ENCODE data around the gene TBC1D24.

The TBC1D24 gene

DNA sequence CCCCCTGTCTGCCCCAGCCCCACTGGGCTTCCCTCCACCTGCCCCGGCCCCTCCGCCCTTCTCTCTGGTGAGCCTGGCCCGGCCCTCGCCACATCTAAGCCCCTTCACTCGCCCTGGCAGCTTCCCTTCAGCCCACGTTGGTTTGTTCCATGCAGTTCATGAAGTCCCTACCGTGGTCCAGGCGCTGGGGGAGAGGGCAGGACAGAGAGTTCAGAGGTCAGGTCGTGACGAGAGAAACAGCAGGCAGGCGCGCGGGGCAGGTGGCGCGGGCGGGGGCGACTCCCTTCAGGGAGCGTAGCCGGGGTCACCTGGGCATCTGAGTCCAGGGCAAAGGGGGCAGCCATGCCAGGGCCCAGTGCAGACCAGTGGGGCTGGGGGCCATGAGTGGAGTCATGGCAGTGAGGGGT lies 23.9 kb upstream of the TBC1D24 start:
- no peak for DNase-seq

DNA sequence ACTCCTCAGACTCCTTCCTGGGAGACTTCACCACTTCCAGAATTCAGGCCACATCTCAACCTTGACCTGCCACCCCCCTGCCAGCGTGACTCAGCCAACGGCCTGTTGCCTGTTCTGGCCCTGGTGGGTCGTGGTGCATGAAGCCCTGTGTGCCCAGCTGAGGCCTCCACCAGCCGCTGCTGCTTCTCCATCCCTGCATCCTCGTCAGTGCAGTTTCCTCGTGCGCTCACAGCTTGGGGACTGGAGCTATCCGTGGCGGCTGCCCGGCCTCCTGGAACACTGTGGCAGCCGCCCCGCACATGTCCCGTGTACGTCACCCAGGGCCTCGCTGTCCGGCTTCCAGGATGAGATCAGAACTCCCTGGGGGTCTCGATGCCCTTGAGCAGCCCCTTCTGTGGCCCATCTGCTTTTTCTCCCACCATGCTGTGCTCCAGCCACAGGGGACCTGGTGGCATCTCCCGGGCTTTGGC lies 23.0 kb upstream of the TBC1D24 start:
- no peak for DNase-seq

DNA sequence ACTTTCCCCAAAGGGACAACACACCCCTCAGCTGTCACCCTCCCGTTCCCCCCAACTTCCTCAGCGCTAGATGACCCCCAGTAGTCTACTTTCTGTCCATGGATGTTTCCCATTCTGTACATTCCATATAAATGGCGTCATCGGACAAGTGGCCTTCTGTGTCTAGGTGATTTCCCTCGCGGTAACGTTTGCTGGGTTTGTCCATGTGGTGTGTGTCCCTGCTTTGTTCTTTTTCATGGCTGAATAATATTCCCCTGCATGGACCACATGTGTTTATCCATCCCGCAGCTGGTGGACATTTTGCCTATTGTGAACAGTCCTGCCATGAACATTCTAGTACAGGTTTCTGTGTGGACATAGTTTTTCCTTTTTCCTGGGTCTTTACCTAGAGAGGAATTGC lies 22.3 kb upstream of the TBC1D24 start:
- no peak for DNase-seq

DNA sequence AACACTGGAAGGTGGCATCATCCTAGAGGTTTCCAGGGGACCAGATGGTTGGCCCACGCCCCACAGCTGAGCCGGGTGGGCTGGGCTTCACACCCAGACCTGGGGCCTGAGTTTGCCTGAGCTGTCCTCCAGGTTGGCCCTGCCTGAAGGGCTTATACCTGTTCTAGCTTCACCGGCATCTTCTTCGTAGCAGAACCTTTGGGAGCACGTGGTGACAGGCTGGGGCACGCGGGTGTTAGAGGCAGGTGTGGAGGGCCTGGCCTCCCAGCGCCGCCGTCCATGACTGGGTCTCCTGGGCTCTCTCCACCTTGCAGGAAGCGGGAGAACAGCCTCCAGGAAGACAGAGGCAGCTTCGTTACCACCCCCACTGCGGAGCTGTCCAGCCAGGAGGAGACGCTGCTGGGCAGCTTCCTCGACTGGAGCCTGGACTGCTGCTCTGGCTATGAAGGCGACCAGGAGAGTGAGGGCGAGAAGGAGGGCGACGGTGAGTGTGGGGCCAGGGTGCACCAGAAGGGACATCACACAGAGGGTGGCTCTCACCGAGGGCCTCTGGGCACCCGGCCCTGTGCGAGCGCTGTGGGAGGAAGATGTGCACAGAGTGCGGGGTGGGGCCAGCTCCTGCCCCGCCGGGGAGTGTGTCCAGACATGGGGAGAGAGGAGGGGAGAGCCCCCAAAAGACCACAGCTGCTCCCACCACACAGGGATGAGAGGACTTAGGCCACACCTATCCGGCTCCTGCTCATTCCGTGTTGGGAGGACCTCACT lies 19.7 kb upstream of the TBC1D24 start:
- DNase-seq: no peak

DNA sequence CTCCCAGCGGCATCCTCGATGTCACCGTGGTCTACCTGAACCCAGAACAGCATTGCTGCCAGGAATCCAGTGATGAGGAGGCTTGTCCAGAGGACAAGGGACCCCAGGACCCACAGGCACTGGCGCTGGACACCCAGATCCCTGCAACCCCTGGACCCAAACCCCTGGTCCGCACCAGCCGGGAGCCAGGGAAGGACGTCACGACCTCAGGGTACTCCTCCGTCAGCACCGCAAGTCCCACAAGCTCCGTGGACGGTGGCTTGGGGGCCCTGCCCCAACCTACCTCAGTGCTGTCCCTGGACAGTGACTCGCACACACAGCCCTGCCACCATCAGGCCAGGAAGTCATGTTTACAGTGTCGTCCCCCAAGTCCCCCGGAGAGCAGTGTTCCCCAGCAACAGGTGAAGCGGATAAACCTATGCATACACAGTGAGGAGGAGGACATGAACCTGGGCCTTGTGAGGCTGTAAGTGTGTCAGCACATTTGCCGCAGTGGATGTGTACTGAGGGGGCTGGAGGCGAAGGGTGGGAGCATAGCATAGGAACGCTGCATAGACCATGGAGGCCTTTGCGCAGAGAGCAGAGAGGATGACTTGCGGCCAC lies 18.3 kb upstream of the TBC1D24 start:
- no peak for DNase-seq

DNA sequence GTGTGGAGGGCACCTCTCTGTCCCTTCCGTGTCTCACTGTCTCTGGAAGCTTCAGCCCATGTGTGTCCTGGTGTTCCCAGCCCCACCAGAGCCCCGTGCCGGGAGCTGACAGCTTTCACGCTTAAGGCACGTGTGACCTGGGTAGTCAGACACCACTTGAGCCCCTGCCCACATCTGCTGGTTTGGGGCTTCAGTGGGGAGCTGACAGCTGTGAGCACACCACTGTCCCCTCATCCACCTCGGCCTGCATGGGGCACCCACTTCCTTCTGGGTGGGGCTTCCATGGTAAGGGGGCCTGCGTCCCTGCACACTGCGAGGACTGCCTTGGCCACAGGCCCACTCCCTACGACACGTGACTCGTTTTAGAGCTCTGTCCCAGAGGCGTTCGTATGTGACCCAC lies 17.7 kb upstream of the TBC1D24 start:
- no peak for DNase-seq

DNA sequence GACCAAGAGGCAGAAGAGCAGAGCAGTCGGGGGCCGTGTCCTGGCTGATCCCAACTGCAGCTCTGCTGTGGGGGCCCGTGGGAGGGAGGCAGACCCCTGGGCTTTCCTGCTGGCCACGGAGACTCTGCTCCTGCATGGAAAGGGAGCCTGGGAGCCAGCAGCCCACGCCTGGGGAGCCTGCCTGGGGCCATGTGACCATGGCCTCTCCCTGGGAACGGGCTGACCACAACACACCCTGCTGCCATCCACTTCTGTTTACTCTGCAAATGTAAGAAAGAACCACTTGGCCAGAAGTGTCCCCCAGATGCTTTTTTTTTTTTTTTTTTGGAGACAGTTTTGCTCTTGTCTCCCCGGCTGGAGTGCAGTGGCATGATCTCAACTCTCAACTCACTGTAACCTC lies 17.0 kb upstream of the TBC1D24 start:
- DNase-seq: no peak

DNA sequence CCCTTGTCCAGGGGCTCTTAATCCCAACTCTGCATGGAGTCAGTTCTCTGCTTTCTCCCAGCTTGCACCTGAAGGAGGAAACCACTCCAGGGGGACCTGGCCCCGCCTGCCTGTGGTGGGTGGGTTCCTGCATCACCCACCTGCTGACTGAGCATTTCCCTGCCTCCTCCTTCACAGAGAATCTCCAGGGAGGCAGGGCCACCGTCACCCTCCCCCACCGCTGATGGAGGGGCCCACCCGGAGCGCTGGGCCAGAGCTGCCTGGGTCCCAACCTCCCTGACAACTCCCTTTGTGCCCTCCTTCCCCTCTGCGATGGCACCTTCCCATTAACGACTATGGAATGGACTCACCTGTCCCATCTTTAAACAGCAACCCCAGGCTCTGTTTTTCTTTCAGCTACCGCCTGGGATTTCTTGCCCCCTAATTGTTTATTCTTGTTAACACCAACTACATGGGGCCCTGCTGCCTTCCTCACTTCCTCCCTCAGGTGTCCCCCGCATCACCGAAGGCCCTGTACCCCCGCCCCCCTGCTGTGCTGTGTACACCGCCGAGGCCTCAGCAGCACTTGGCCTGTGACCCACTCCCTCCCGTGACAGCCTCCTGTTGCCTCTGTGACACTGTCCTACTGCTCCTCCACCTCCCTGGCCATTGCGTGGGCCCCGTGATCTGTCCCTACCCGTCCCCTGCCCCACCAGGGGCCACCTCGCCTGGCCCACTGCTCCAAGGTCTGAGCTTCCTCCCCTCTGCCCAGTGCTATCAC lies 15.9 kb upstream of the TBC1D24 start:
- no peak for DNase-seq

DNA sequence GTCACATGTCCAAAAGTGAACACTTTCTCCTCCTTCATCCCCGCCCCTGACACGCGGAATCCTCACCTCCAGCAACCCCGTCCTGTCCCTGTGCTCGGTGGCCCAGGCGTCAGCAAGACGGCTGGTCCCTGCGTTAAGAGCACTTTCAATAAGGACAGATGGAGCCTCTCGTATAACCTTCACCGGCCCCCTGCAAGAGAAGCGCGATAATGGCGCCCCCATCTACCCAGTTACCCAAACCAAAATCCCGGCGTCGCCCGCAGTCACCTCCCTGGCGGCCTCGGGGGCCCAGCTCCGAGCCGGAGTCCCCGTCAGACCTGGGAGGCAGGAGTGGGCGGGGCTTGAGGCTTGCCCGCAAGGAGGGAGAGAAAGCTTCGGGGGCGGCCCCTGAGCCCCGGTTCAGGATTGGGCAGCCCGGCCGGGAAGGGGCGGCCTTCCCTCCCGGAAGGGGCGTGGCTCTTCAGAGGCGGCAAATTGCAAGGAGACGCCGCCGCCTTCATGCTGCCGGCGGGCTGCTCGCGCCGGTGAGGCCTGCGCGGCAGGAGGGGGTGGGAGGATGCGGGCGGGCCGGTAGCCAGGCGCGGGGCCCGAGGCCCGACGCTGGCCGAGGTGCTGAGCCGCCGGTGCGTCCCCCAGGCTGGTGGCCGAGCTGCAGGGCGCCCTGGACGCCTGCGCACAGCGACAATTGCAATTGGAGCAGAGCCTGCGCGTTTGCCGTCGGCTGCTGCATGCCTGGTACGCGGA lies 15.1 kb upstream of the TBC1D24 start, which contains the start of gene TEDC2:
Gene TEDC2, plus strand, starts transcription at position 463 of the 744 bp plus-strand sequence. Its CDS starts 36 bp downstream, at position 499.
- DNase-seq: peak; percentile 95

DNA sequence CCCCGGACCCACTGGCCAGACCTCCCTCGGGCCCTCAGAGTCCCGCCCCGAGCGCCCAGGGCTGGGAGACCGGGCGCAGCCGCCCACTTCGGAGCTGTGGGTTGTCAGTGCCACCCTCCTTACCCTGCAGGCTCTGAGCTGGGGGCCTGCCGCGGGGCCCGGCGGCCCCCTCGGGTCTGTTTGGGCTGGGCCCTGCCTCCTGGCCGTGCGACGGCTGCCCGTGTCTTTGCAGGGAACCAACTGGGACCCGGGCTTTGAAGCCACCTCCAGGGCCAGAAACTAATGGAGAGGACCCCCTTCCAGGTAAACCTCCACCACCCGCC lies 14.6 kb upstream of the TBC1D24 start:
- DNase-seq: no peak

DNA sequence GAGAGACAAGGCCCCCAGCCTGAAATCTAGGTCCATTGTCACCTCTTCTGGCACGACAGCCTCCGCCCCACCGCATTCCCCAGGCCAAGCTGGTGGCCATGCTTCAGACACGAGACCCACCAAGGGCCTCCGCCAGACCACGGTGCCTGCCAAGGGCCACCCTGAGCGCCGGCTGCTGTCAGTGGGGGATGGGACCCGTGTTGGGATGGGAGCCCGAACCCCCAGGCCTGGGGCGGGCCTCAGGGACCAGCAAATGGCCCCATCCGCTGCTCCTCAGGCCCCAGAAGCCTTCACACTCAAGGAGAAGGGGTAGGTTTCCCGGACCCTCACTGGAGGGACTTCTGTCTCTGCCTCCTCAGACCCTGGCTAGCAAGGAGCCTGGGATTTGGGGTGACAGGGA lies 14.0 kb upstream of the TBC1D24 start:
- DNase-seq: no peak

DNA sequence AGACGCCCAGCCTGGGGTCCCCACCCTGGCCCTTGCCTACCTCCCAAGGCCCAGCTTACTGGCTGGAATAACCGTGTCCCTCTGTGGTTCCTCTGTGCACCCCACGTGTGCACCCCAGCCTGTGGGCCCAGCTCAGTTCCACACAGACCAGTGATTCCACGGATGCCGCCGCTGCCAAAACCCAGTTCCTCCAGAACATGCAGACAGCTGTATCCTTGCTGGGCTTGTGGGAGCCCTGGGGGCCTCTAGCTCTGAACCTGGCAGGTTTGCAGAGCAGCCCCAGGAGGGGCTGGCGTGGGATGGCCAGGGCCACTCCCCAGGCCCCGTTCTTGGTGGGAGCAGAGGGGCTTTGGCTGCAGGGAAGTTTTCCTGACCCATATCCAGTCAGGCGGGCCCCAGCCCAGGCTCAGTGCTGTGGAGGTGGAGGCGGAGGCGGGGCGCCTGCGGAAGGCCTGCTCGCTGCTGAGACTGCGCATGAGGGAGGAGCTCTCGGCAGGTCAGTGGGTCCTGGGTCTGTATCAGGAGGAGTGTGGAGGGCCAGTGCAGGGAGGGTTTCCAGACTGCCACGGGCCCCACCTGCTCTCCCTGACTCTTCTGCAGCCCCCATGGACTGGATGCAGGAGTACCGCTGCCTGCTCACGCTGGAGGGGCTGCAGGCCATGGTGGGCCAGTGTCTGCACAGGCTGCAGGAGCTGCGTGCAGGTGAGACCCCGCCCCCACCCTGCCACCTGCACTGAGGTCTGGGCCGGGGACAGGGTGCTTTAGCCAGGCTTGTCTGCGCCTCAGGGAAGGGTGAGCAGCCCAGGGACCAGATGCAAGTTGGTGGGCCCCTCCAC lies 12.7 kb upstream of the TBC1D24 start:
- no peak for DNase-seq

DNA sequence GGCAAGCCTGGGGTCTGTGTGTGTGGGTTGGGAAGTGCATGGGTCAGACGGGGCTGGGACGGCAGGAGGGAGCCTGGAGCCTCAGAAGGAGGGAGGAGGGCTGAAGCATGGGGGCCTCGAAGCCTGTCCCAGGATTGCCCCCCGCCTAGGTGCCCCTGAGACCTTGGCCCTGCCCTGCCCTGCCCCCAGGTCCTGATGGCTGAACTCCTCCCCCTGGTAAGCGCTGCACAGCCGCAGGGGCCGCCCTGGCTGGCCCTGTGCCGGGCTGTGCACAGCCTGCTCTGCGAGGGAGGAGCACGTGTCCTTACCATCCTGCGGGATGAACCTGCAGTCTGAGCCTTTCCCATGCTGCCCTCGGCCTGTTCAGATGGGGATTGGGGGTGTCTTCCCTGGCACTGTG lies 10.6 kb upstream of the TBC1D24 start:
- no peak for DNase-seq

DNA sequence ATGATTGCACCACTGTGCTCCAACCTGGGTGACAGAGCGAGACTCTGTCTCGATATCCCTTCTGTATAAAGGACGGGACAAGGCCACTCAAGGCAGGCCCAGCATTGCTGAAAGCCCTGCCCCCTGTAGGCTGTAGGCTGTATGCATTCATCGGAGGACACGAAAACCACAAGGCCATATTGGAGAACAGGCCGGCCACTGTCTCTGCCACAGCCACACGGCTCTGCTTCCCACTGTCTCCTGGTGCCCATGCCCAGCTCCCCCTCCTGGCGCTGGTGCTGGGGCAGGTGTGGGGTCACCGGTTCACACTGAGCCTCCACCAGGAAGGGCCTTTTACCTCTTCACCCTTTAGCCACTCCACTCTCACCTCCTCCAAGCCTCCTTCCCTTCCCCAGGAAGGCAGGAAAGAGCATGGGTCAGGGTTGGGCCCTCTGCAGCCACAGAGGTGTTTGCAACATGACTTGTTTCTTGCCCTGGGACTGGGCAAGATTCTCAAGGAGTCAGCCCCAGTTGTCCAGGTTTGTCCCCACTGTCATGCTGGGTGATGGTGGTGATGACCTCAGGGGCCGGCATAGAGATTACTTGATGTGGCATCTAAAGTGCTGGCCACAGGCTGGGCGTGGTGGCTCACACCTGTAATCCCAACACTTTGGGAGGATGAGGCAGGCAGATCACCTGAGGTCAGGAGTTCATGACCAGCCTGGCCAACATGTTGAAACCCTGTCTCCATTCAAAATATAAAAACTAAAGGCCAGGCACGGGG lies 9.1 kb upstream of the TBC1D24 start:
- no peak for DNase-seq

DNA sequence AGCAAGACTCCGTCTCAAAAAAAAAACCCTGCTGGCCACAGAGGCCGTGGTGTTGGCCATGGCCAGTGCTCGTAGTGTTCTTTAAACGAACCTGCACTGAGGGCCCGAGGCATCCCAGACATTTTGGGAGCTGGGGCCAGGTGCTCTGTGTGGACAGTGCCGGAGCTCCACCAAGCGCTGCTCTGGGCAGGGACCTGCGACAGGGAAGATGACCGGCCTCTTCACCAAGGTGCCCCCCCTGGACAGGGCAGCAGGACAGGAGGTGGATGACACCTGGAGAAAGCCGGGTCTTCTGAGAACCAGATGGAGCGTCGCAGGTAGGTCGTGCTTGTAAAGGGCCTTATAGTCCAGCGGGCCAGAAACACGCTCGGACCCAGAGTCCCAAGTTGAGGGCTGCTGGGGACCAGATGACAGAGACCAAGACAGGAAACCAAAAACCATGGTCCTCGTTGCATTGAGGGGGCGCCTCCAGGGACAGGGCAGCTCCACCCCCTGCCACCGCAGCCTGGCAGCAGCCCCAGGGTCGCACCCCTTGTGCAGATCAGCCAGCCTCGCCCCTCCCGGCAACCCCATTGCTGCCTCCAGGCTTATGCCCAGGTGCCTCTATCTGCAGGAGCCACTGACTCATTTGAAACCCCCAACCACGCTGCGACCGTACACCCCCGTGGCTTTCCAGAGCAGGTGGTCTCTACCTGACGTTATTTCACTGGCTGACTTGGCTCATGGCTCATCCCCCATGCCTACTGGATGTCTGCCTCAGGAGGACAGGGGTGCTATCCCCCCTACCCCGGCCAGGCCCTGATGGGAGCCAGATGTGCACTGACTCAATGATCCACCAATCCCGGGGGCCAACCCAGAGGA lies 8.0 kb upstream of the TBC1D24 start:
- DNase-seq: no peak

DNA sequence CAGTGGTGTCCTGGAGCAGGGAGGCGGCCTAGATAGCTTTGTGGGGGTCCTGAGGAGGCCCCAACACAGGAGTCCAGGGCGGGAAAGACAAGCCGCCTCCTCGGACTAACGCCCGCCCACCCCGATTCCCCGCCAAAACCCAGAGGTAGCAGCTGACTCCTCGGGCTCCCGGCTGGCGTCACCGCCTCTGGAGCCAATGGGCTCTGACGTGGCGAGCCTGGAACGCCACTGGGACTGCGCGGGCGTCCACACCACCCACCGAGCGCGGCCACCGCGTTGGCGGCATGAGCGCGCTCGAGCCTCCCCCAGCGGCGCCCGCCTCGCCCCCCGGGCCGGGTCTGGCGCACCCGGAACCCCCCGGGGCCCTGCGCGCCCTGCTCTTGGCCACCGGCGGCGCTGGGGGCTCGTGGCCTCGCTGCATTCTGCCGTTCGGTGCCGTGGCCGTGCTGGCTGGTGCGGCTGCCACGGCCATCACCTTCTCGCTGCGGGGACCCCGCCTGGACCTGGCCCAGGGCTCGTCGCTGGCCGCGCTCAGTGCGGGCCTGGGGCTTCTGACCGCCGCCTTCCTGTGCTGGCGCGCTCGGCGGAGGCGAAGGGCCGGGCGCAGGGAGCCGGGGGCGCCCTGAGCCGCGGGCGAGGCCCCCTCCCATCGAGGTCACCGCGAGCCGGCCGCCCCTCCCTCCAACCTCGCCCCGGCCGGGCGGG lies 7.2 kb upstream of the TBC1D24 start:
- DNase-seq: peak; percentile 79

DNA sequence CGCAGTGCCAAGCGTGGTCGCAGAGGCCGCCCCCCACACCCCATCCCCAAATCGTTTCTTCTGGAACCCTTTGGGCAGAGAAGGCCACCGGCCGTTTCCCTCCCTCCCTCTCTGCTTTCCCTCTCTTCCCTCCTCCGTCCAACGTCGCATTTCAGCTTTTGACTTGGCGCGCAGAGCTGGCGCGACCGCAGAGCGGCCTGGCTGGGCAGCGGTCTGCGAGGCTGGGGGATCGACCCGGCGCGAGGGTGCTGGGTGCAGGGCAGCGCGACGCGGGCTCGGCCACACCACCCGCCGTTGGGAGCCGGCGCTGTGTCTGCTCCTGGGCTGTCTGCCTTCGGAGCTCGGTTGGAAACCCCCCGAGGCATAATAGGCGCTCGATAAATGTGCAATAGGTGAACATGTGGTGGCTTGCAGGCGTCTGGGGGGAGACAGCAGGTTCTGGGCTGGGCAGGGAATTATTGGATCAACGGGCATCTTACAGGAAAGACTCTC lies 6.6 kb upstream of the TBC1D24 start:
- peak; percentile 43 for DNase-seq

DNA sequence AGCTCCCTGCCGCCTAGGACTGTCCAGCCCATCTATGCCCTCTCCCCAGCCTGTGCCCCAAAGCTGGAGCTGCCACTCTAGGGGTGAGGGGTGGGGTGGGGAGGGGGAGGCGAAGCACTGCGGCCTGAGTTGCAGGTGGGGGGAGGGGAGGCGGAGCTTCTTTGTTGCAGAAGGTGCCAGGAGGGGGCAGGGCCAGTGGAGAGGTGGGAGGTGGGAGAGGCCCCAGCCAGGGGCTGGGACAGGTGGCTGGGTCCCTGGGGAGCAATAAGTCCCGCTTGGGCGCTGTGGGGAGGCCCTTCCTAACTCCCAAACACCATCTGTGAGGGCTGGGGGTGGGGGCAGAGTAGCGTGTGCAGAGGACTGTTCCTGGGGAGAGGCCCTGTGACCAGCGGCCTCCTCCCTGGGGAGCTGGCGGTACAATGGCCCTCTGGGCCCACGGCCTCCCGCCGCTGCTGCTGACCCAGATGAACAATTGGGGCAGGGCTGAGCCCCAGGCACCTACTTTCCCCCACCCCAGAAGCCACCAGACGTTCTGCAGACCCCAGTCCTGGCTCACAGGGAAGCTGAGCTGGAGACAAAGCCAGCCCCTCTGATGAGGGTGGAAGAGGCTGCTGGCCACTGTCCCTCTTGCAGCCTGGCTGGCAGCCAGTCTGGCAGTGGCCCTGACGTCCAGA lies 6.1 kb upstream of the TBC1D24 start:
- DNase-seq: peak; percentile 74

Data from midbrain (tissue), 1 donor.